HG03060 (cell line): ENCODE data around the gene YBEY.

ENCODE experiments used
- ATAC-seq: cut with Tn5 transposase; IDR thresholded peaks from one replicate; pipeline ENCODE4 v1.9.1; 2021; ENCODE audit warnings: low read depth, moderate number of reproducible peaks; ENCODE audit not compliant: unreplicated experiment

The YBEY gene

DNA sequence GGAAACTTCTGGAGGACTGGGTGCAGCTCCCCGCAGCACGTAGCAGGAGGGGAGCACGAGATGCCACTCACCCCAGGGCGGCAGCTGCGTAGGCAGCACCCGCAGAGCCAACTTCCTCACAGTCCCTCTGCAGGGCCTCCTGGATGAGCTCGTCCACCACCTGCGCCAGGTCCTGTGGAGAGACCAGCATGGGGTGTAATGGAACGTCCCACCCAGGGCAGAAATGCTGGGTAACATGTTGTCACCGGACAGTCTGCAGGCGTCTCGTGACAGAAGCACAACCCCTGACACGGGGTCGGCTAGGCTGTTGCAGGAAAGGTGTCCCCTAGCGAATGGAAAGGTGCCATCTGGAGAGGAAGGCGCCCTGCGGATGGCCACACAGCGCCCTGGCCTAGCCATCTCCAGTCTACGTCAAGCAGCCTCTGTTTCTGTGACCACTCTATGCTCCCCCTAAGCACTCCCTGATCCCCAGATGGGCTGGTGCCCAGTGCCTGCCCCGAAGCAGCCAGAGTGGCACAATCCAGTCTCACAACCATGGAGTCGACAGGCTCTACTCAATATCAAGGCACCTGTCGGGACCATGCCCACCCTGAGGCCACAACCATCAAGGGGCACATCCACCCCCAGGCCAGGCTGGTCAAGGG lies 22.0 kb upstream of the YBEY start:
- ATAC-seq: no peak

GRCh38 chr21:46264690-46265144 lies 21.4 kb upstream of the YBEY start:
- ATAC-seq: no peak

GRCh38 chr21:46265736-46266525 lies 20.2 kb upstream of the YBEY start:
- ATAC-seq: no peak

- no peak for ATAC-seq
Observed at GRCh38 chr21:46266946-46267345, 19.2 kb upstream of the YBEY start.

DNA sequence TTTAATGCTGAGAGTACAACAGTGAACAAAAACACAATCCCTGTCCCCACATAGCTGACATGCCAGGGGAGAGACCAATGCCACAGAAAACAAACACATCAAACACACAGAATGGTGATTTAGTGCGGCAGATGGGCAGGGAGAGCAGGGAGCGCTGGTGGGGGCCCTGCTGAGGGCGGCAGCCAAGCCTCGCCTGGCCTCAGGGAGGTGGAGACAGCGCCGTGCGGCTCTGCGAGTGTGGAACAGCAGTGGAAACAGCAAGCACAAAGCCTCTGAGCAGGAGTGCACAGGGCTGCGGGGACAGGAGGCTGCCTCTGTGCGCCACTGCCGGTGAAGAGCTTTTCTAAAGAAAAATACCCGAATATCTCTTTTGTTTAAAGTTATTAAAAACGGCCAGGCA lies 17.8 kb upstream of the YBEY start:
- ATAC-seq: no peak

GRCh38 chr21:46269466-46269865 lies 16.7 kb upstream of the YBEY start:
- no peak for ATAC-seq

DNA sequence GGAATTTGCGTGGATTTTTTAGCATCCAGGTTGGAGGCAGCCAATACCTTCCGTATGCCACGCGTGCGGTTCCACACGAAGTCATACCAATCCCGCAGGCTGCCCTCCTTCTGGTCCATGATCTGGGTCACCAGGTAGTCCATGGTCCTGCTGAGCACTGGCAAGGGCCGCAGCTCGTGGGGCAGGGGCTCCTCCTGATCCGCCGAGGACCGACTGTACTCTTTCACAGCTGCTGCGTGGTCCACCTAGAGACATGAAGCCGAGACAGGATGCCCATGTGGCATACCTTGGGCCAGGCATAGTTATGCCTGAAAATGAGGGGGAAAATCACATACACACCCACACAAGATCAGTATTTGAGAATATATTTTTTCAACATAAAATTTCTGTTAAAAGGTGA lies 12.8 kb upstream of the YBEY start:
- ATAC-seq: no peak

DNA sequence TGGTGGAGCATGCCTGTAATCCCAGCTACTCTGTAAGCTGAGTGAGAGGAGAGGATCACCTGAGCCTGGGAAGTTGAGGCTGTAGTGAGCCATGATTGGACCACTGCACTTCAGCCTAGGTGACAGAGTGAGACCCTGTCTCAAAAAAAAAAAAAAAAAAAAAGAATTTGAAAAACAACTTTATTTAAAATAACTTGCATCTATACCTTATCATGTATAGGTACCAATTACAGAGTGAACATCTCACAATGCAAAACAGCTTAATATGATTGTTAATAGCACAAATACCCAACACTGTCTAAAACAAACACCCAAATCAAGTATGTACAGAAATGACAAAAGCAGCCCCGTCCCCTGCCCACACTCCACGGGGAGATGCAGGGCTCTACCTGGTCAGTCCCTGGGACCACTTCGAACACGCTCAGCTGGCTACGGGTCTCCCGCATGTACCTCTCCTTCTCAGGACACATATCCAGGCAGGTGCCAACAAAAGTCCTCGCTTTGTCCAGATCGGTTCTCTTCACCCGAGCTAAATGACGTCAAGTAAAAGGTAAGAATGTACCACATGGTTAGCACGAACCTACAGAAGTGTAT lies 11.2 kb upstream of the YBEY start:
- ATAC-seq: no peak

DNA sequence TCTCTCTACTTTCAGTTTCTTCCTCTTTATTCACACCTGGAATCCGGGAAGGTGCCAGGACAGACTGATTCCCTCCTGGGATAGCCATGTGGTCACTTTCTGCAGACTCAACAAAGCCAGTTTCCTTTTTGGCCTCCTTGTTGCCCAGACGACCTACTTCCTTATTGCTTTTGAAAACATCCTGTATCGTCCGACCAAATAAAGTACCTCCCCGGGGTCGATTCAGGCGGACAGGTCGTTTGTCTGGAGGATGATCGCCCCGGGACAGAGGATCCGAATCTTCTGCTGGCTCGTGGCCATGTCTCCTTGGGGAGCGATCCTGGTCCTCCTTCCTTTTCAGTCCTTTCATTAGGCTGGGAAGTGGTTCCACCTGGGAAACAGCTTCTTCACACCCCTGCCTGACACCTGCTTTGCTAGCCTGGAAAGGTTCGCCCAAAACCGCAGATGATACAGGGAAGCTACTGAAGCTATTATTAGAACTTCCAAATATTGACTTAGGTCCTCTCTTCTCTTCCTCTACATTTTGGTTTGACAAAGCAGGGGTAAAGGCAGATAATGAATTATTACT lies 2.0 kb upstream of the YBEY start:
- ATAC-seq: no peak

DNA sequence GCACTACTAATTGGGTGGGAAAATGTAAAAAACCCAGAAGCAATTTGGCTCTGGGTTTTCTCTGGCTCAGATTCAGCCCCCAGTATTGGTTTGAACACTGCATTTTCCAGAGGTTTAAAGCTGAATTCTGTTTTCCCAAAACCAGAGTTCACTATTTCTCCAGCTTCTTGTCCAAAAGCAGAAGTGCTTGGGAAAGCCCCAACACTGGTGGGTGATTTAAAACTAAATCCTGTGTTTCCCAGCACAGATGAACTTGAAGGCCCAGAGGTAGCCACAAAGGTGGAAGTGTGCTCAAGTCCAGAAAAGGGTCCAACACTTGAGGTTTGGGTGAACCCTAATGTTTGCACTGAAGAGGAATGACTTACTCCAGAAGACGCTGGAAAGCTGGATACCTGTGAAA lies 1.4 kb upstream of the YBEY start:
- ATAC-seq: no peak

DNA sequence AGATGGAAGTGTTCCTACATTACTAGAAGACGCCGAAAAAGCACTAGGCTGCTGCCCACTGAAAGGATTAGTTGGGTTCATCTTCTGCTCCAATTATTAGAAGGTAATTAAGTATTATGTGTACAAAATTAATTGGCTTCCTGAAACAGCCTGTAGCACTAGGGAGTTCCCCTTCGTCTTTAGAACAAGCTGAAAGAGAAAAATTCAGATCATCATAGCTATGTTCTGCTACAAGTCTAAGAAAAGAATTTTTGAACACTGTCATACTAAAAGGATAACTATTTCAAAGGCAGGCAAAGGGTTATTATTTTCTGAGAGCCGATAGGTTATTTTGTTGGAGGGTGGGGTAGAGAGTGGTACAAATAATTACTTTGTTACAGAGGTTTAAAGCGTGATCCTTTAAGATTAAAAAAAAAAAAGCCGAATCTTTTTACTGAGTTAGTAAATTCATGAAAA lies 908 bp upstream of the YBEY start, which contains the start of gene MCM3AP:
Gene MCM3AP, minus strand, starts transcription at position 406 of the 456 bp plus-strand sequence. Its CDS starts 325 bp downstream, at position 81.
- ATAC-seq: no peak

DNA sequence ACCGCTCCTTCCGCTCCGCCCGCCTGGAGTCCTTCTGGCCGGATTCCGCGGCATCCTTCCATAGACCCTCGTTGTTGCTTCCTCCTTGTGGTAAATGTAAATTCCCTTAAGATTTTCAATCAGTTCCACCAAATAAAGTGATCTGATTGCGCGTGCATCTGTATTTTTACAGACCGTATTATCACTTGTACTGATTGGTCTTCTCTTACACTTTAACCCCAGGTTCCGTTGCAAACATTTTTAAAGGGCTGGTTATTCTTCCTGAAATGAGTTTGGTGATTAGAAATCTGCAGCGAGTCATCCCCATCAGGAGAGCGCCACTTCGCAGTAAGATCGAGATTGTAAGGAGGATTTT lies 483 bp downstream of the YBEY start:
- ATAC-seq: no peak

GRCh38 chr21:46287541-46287940 lies 1.4 kb downstream of the YBEY start:
- no peak for ATAC-seq

GRCh38 chr21:46289655-46290179 lies 3.6 kb downstream of the YBEY start:
- ATAC-seq: no peak

DNA sequence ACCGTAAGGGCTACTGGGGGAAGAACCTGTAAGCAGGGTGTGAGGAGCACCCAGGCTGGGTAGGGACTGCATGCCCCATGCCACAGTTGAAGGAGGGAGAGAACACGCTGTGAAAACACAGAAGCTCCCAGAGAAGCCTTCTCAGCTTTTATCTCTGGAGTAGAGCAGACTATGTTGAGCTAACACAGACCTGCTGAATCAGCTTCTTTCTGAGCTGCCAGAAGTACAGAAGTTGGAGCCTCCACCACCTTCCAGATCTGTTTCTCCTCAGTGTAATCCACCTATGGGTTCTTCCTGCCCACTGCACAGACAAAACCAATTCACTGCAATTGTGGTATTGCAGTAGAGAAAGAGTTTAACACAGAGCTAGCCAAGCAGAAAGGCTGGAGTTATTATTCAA lies 5.4 kb downstream of the YBEY start:
- ATAC-seq: no peak

DNA sequence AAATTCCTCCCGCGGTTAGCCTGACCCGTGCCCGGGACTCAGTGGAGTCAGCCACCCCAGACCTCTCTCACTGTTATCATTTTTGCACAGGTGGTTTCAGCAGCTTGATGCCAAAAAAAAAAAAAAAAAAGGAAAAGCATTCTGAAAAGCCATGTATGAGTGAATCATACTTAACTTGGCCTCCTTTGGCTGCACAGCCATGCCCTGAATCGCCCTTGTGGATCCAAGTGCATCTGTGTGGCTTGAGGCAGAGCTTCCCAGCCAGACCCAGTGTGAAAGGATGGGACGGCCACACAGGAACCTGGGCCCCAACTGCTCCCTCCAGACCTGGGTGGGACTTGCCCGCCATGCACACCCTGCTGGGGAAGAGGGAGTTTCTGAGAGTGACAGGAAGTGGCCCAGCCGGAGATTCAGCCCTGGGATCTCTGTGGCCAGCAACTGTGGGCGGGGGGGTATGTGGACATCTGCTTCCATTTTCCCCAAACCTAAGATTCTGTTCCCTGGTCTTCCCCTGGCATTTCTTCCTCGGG lies 8.6 kb downstream of the YBEY start:
- no peak for ATAC-seq

- no peak for ATAC-seq
Observed at GRCh38 chr21:46295177-46295770, 9.1 kb downstream of the YBEY start.

DNA sequence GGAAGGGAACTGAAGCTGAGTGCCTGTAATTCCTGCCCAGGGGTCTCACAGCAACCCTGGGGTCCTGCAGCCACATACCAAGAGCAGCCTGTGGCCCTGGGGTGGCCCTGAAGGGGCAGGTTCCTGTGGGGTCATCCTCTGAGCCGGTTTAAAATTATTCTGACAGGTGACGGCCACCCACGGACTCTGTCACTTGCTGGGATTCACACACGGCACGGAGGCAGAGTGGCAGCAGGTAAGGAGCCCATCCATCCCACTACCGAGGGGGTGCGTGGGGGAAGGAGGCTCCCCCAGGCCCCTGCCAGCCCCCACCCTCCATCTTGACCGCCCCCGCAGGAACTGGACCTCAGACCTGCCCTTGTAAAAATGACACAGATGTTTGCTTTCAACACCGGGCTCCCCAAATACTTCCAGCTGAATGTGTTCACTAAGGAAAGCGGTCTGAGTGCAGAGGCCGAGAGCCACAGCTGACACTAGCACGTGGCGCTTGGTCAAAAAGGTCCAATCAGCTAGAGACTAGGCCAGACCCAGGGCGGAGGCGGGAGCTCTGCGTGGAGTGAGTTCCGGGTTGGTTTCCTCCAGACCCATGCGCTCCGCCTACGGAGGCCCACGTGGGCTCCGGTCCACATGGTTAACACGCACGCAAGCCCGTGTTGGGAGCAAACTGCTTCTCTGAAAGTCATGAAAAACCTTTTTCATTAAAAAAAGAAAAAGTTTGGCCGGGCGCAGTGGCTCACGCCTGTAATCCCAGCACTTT lies 10.0 kb downstream of the YBEY start:
- ATAC-seq: no peak

DNA sequence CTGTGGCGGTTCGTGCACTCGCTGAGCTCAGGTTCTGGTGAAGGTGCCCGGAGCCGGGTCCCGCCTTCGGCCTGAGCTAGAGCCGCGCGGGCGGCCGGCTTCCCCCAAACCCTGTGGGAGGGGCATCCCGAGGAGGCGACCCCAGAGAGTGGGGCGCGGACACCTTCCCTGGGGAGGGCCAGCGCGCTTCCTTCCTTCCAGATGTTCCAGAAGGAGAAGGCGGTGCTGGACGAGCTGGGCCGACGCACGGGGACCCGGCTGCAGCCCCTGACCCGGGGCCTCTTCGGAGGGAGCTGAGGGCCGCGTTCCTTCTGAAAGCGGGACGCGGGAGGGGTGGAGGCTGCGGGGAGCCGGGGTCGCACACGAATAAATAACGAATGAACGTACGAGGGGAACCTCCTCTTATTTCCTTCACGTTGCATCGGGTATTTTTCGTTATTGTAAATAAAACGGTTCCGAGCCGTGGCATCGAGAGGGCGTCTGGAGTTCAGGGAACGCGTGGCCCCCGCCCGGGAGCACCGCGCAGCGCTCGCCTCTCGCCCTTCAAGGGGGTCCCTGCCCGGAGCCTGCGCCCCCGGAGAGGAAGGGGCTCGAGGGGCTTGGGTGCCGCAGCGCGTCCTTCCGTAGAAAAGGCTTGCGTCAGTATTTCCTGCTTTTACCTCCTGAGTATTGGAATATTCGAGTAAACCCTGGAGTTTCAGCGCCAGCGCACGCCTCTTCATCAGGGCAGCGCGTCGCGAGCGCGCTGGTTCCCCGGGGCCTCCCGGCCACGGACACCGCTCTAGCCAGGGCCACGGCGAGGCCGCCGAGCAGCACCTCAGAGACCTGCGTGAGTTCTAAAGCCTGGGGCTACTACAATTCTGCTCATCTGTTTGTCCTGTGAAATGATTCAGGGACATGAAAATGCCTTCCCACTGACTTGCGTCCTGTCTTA lies 11.5 kb downstream of the YBEY start:
- ATAC-seq: no peak
